22Rv1 (cell line): ENCODE measurements around the gene TRIM29.

ENCODE experiments used
- CTCF ChIP-seq: fragments of 450-650 bp; IDR thresholded peaks from 2 replicates; pipeline ENCODE4 v1.5.1; 2017; ENCODE audit warnings: mild to moderate bottlenecking
- ZFX ChIP-seq: fragments of 450-650 bp; IDR thresholded peaks from 2 replicates; pipeline ENCODE4 v1.6.1; 2017; ENCODE audit warnings: antibody characterized with exemption, borderline replicate concordance

DNA sequence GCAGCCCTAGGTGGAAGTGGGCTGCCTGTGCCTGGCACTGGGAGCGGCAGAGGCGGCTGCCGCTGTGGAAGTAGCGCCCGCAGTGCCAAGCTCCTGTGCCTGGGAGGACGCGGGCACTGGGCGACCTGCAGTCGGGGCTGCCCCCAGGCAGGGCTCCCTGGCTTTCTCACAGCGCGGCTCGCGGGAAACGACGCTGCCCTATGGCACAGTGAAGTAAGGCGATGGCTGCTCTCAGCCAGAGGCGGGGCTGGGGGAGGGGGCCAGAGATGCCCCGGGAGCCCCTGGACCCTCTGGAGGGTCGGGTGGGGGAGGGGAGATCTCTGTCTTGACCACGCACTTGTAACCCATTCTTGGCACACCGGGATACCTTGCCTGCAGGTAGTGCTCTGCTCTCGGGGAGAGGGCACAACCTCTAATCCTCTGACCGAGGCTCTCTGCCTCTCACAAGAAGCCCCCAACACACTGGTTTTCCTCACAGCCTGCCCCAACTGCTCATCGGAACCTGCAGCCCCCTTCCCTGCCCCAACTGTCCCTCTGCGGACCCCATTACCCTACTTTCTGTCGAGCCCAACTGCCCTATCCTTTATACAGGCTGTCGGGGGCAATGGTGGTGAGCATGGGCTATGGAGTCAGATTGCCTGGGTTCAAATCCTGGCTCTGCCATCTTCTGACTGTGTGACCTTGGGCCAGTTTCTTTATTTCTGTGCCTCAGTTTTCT, 32.2 kb upstream of the TRIM29 start:
- no peak for TF ChIP-seq CTCF
- TF ChIP-seq ZFX = no peak
